HepG2 (cell line): ENCODE results near the gene CMTM2. TPM values are rescaled to one million over a fixed set of nuclear protein-coding genes. Genes with fewer than 3 reads are reported as not detected.

Source experiments
- ETV5 ChIP-seq: IDR thresholded peaks from 2 replicates; pipeline ENCODE4 v1.6.1; 2018; ENCODE audit warnings: missing biosample characterization, missing genetic modification reagents, inconsistent platforms, borderline replicate concordance
- IRX3 ChIP-seq: sonication (generic); formaldehyde crosslinking; IDR thresholded peaks from 2 replicates; pipeline ENCODE4 v1.8.1; 2023; ENCODE audit warnings: mild to moderate bottlenecking, low read depth, missing genetic modification reagents, borderline replicate concordance
- MAFK ChIP-seq, 2 experiments: IDR thresholded peaks in 1 of 2; conservative IDR thresholded peaks in 1 of 2; 2 replicates each; pipeline ENCODE4 v1.6.1; 2011; ENCODE audit warnings: improper control_type of control experiment in 2 of 2, low read length in 2 of 2
- PHF20 ChIP-seq: sonication (generic); formaldehyde crosslinking; IDR thresholded peaks from 2 replicates; pipeline ENCODE4 v1.5.0; 2020; ENCODE audit warnings: mild to moderate bottlenecking, missing genetic modification reagents
- RBAK ChIP-seq: sonication (generic); formaldehyde crosslinking; IDR thresholded peaks from 2 replicates; pipeline ENCODE4 v1.5.1; 2020; ENCODE audit warnings: mild to moderate bottlenecking, missing genetic modification reagents
- SMARCC2 ChIP-seq: fragments of 450-650 bp; IDR thresholded peaks from 2 replicates; pipeline ENCODE4 v1.6.1; 2017; ENCODE audit warnings: antibody characterized with exemption, mild to moderate bottlenecking
- ZFP36 ChIP-seq: fragments of 150-350 bp; IDR thresholded peaks from 2 replicates; pipeline ENCODE4 v1.6.1; 2018; ENCODE audit warnings: borderline replicate concordance, low read length, low read depth; ENCODE audit not compliant: partially characterized antibody
- ZNF383 ChIP-seq: sonication (generic); formaldehyde crosslinking; IDR thresholded peaks from 2 replicates; pipeline ENCODE4 v1.4.0; 2020; ENCODE audit warnings: missing genetic modification reagents, mild to moderate bottlenecking, borderline replicate concordance
- ZNF883 ChIP-seq: sonication (generic); formaldehyde crosslinking; IDR thresholded peaks from 2 replicates; pipeline ENCODE4 v1.5.1; 2020; ENCODE audit warnings: mild to moderate bottlenecking, missing genetic modification reagents; ENCODE audit errors: not compliant biosample characterization
- polyA plus RNA-seq, 8 experiments: library from polyadenylated mRNA; depleted of rRNA in 3 of 8; stranded (reverse) in 7 of 8; unstranded in 1 of 8; fragments of >200 nt; fragmentation: Illumina TruSeq in 4 of 8; extraction: Trizol in 4 of 8; gene quantifications; 2 replicates each; pipeline versions ENCODE4 v1.2.1 to v1.2.3, GENCODE V29; 2011 to 2016; ENCODE audit warnings: low read depth in 4 of 8, missing spikeins in 1 of 8, mixed read lengths in 1 of 8; ENCODE audit not compliant: insufficient read depth in 1 of 8
- total RNA-seq, 5 experiments: library from RNA; depleted of rRNA; stranded (reverse); fragments of >200 nt; fragmentation: Illumina TruSeq; extraction: Trizol; gene quantifications; 2 replicates each; pipeline ENCODE4 v1.2.3, GENCODE V29; 2016; ENCODE audit warnings: low read depth in 1 of 5
- TF ChIP-seq, protein P1 (sequence below): sonication (generic); formaldehyde crosslinking; IDR thresholded peaks from 2 replicates; pipeline ENCODE4 v1.4.0; 2020; ENCODE audit warnings: missing genetic modification reagents, borderline replicate concordance
- TF ChIP-seq, protein P2 (sequence below): sonication (generic); formaldehyde crosslinking; IDR thresholded peaks from 2 replicates; pipeline ENCODE4 v1.4.0; 2020; ENCODE audit warnings: mild to moderate bottlenecking, missing genetic modification reagents
- TF ChIP-seq, protein P3 (sequence below): sonication (generic); formaldehyde crosslinking; IDR thresholded peaks from 2 replicates; pipeline ENCODE4 v1.4.0; 2020; ENCODE audit warnings: missing genetic modification reagents, borderline replicate concordance
- TF ChIP-seq, protein P4 (sequence below): sonication (generic); formaldehyde crosslinking; IDR thresholded peaks from 2 replicates; pipeline ENCODE4 v1.4.0; 2020; ENCODE audit warnings: missing genetic modification reagents
- TF ChIP-seq, protein P5 (sequence below): IDR thresholded peaks from 2 replicates; pipeline ENCODE4 v1.6.1; 2012; ENCODE audit warnings: low read depth, low read length, improper control_type of control experiment

Gene CMTM2
- total and polyA plus RNA-seq, 2 of the 13 experiments (the other 11 are each of a cell fraction or from before 2014, with no cell fraction given) = not detected

DNA sequence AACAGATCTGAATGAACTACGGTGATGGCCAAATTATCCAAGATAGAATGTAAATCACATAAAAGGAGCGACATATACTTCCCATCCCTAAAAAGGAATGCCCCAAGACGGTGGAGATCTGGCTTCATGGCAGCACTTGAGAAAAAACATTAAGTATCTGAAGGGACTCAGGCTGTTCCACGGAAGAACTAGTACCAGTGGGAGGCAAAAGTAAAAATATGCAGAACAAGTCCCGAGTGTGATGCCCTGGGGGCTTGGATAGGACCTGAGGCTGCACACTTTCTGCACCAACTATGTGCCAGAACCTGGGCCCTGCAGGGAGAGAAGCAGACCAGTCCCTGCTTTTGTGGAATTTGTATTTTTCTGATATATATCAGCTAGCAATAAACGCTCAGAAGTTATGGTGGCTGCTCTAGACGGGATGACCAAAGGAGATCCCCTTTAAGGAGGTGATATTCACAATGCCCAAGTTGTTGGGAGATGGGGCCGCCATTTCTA is 27.4 kb upstream of the CMTM2 start (continued):
- TF ChIP-seq, protein P1, sequence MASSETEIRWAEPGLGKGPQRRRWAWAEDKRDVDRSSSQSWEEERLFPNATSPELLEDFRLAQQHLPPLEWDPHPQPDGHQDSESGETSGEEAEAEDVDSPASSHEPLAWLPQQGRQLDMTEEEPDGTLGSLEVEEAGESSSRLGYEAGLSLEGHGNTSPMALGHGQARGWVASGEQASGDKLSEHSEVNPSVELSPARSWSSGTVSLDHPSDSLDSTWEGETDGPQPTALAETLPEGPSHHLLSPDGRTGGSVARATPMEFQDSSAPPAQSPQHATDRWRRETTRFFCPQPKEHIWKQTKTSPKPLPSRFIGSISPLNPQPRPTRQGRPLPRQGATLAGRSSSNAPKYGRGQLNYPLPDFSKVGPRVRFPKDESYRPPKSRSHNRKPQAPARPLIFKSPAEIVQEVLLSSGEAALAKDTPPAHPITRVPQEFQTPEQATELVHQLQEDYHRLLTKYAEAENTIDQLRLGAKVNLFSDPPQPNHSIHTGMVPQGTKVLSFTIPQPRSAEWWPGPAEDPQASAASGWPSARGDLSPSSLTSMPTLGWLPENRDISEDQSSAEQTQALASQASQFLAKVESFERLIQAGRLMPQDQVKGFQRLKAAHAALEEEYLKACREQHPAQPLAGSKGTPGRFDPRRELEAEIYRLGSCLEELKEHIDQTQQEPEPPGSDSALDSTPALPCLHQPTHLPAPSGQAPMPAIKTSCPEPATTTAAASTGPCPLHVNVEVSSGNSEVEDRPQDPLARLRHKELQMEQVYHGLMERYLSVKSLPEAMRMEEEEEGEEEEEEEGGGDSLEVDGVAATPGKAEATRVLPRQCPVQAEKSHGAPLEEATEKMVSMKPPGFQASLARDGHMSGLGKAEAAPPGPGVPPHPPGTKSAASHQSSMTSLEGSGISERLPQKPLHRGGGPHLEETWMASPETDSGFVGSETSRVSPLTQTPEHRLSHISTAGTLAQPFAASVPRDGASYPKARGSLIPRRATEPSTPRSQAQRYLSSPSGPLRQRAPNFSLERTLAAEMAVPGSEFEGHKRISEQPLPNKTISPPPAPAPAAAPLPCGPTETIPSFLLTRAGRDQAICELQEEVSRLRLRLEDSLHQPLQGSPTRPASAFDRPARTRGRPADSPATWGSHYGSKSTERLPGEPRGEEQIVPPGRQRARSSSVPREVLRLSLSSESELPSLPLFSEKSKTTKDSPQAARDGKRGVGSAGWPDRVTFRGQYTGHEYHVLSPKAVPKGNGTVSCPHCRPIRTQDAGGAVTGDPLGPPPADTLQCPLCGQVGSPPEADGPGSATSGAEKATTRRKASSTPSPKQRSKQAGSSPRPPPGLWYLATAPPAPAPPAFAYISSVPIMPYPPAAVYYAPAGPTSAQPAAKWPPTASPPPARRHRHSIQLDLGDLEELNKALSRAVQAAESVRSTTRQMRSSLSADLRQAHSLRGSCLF (CRISPR knock-in tag) = no peak
- no peak for TF ChIP-seq ETV5 (CRISPR knock-in tag)
- TF ChIP-seq ZNF383 = 0 out of 2 replicates have a peak, but pooled peaks have one; percentile 25
- TF ChIP-seq MAFK (conservative IDR thresholded peaks at IDR 0.05 in 1 of 2, IDR thresholded peaks at IDR 0.05 in 1 of 2; ENCODE audit: low read length in 2 of 2) = no peak
- TF ChIP-seq SMARCC2 = no peak
- TF ChIP-seq, protein P2, sequence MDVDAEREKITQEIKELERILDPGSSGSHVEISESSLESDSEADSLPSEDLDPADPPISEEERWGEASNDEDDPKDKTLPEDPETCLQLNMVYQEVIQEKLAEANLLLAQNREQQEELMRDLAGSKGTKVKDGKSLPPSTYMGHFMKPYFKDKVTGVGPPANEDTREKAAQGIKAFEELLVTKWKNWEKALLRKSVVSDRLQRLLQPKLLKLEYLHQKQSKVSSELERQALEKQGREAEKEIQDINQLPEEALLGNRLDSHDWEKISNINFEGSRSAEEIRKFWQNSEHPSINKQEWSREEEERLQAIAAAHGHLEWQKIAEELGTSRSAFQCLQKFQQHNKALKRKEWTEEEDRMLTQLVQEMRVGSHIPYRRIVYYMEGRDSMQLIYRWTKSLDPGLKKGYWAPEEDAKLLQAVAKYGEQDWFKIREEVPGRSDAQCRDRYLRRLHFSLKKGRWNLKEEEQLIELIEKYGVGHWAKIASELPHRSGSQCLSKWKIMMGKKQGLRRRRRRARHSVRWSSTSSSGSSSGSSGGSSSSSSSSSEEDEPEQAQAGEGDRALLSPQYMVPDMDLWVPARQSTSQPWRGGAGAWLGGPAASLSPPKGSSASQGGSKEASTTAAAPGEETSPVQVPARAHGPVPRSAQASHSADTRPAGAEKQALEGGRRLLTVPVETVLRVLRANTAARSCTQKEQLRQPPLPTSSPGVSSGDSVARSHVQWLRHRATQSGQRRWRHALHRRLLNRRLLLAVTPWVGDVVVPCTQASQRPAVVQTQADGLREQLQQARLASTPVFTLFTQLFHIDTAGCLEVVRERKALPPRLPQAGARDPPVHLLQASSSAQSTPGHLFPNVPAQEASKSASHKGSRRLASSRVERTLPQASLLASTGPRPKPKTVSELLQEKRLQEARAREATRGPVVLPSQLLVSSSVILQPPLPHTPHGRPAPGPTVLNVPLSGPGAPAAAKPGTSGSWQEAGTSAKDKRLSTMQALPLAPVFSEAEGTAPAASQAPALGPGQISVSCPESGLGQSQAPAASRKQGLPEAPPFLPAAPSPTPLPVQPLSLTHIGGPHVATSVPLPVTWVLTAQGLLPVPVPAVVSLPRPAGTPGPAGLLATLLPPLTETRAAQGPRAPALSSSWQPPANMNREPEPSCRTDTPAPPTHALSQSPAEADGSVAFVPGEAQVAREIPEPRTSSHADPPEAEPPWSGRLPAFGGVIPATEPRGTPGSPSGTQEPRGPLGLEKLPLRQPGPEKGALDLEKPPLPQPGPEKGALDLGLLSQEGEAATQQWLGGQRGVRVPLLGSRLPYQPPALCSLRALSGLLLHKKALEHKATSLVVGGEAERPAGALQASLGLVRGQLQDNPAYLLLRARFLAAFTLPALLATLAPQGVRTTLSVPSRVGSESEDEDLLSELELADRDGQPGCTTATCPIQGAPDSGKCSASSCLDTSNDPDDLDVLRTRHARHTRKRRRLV (CRISPR knock-in tag) = no peak
- TF ChIP-seq, protein P3, sequence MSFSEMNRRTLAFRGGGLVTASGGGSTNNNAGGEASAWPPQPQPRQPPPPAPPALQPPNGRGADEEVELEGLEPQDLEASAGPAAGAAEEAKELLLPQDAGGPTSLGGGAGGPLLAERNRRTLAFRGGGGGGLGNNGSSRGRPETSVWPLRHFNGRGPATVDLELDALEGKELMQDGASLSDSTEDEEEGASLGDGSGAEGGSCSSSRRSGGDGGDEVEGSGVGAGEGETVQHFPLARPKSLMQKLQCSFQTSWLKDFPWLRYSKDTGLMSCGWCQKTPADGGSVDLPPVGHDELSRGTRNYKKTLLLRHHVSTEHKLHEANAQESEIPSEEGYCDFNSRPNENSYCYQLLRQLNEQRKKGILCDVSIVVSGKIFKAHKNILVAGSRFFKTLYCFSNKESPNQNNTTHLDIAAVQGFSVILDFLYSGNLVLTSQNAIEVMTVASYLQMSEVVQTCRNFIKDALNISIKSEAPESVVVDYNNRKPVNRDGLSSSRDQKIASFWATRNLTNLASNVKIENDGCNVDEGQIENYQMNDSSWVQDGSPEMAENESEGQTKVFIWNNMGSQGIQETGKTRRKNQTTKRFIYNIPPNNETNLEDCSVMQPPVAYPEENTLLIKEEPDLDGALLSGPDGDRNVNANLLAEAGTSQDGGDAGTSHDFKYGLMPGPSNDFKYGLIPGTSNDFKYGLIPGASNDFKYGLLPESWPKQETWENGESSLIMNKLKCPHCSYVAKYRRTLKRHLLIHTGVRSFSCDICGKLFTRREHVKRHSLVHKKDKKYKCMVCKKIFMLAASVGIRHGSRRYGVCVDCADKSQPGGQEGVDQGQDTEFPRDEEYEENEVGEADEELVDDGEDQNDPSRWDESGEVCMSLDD (CRISPR knock-in tag) = no peak
- TF ChIP-seq, protein P4, sequence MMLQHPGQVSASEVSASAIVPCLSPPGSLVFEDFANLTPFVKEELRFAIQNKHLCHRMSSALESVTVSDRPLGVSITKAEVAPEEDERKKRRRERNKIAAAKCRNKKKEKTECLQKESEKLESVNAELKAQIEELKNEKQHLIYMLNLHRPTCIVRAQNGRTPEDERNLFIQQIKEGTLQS (CRISPR knock-in tag) = no peak
- TF ChIP-seq ZFP36 = no peak
- no peak for TF ChIP-seq PHF20
- TF ChIP-seq IRX3 (CRISPR knock-in tag) = no peak
- TF ChIP-seq, protein P5, sequence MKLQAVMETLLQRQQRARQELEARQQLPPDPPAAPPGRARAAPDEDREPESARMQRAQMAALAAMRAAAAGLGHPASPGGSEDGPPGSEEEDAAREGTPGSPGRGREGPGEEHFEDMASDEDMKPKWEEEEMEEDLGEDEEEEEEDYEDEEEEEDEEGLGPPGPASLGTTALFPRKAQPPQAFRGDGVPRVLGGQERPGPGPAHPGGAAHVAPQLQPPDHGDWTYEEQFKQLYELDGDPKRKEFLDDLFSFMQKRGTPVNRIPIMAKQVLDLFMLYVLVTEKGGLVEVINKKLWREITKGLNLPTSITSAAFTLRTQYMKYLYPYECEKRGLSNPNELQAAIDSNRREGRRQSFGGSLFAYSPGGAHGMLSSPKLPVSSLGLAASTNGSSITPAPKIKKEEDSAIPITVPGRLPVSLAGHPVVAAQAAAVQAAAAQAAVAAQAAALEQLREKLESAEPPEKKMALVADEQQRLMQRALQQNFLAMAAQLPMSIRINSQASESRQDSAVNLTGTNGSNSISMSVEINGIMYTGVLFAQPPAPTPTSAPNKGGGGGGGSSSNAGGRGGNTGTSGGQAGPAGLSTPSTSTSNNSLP = 0 out of 2 replicates have a peak, but pooled peaks have one; percentile 19
- TF ChIP-seq ZNF883 = no peak
- TF ChIP-seq RBAK (CRISPR knock-in tag) = no peak
